Measurements from ENCODE around the gene CHID1. TPM values are rescaled to one million over a fixed set of nuclear protein-coding genes. Genes with fewer than 3 reads are reported as not detected.

The CHID1 gene
- total RNA-seq, 2 donors from 2014 or later = 52.0 to 54.2 TPM

DNA sequence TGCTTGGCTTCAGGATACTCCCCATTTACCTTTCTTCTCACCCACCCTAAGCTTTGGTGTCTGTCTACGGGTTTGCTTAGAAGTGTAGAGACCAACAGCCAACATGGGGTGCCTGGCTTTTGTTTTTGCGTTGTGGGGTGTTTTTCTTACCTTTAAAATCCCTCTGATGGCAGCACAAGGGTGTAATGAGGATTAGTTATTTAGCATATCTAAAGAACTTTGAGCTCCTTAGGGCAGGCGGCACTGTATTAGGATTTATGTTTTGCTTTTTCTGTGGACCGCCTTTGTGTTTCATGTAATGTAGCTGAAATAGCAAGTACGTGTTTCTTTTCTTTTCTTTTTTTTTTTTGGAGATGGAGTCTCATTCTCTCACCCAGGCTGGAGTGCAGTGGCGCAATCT lies 23.9 kb upstream of the CHID1 start:
- ATAC-seq = no peak
- DNase-seq = no peak
- intact Hi-C loops (cut with DNase I, micrococcal nuclease) = no loop called here

DNA sequence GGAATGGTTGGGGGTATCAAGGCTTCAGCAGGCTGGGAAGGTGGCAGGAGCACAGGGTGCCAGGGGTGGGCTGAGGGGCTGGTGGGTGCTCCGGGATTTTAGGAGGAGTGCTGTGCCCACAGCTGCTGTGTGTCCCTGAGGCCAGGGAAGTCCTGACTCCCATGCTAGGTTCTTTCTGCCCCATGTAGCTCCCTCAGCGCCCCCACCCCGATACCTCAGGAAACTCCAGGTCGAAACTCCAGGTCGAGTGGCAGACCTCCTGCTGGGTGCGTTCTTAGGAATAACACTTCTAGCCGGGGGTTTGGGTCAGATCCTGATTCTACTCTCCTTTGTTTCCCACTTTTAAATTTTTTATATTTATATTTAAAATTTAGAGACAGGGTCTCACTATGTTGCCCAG lies 23.3 kb upstream of the CHID1 start:
- DNase-seq (no peak), ATAC-seq (no peak)
- intact Hi-C loops (cut with DNase I, micrococcal nuclease) = no loop called here

- intact Hi-C loops (cut with DNase I, micrococcal nuclease) = no loop called here
- ATAC-seq (no peak), DNase-seq (no peak)
Measured at GRCh38 chr11:933142-933851, 22.7 kb upstream of the CHID1 start.

- ATAC-seq (no peak), DNase-seq (no peak)
- intact Hi-C loops (cut with DNase I, micrococcal nuclease) = no loop called here
Measured at GRCh38 chr11:932435-932834, 21.8 kb upstream of the CHID1 start.

- DNase-seq (no peak), ATAC-seq (no peak)
- intact Hi-C loops (cut with DNase I, micrococcal nuclease) = no loop called here
Measured at GRCh38 chr11:931385-931784, 20.8 kb upstream of the CHID1 start.

DNA sequence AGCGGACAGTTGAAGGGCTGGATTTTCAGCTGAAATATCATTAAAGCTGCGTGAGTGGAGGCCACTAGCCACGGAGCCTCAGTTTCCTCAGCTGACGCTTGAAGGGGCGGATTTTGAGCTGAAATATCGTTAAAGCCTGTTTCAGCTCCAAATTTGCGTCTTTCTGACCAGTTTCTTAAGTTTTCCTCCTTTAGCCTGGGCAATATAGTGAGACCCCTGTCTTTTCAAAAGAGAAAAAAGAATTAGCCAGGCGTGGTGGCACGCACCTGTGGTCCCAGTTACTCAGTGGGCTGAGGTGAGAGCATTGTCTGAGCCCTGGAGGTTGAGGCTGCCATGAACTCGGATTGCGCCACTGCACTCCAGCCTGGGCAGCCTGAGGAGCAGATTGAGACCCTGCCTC lies 18.8 kb upstream of the CHID1 start:
- DNase-seq (no peak), ATAC-seq (no peak)
- intact Hi-C loops (cut with DNase I, micrococcal nuclease) = no loop called here

DNA sequence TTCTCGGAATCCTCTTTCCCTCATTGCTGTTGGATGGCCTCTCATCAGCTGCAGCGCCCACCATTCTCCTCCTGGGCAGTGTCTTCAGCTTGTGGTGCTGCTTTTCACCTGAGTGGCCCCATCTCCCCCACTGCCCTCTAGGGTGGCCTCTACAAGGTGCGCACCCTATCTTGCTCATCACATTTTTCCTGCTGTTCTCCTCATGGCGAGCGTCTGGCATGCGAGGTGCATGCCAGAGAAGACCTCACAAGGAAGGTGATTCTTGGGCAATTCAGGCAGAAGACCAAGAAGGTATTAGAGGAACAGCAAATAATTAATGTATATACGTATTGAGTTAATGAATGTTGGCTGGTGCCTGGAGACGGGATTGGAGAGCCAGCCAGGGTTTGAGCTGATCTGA lies 18.2 kb upstream of the CHID1 start:
- intact Hi-C loops (cut with DNase I, micrococcal nuclease) = no loop called here
- DNase-seq (no peak), ATAC-seq (no peak)

DNA sequence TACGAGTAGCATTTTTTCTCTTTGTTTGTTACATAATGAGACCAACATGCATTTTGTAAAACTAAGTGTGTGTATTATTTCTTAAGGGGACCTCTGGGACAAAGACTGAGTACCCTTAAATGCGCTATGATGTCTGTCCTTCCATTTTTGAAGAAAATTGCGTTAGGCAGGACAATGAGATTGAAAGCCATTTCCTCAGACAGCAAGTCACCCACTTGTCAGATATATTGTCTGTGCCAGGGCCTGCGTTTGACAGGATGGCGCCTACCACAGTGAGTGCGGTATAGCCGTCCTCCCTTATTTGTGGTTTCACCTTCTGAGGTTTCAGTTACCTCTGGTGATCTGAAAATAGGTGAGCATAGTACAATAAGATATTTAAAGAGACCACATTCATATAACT lies 17.3 kb upstream of the CHID1 start:
- ATAC-seq (peak; percentile 47), DNase-seq (peak in 1 of 2 donors; percentile 36)
- intact Hi-C loops (cut with DNase I, micrococcal nuclease) = no loop called here

- intact Hi-C loops (cut with DNase I, micrococcal nuclease) = no loop called here
- ATAC-seq (peak; percentile 34), DNase-seq (peak; percentile 44 to 69)
Measured at GRCh38 chr11:926341-926916, 15.8 kb upstream of the CHID1 start.

- intact Hi-C loops (cut with DNase I, micrococcal nuclease) = no loop called here
- ATAC-seq (peak; percentile 90), DNase-seq (peak; percentile 81 to 94)
Measured at GRCh38 chr11:925496-926301, 15.1 kb upstream of the CHID1 start, which contains the start of gene AP2A2. Gene AP2A2, plus strand, starts transcription at chr11:925870. Its CDS starts 152 bp downstream, at chr11:926022.

- intact Hi-C loops (cut with DNase I, micrococcal nuclease) = no loop called here
- ATAC-seq (no peak), DNase-seq (peak in 1 of 2 donors; percentile 45)
Measured at GRCh38 chr11:925158-925495, 14.5 kb upstream of the CHID1 start.

DNA sequence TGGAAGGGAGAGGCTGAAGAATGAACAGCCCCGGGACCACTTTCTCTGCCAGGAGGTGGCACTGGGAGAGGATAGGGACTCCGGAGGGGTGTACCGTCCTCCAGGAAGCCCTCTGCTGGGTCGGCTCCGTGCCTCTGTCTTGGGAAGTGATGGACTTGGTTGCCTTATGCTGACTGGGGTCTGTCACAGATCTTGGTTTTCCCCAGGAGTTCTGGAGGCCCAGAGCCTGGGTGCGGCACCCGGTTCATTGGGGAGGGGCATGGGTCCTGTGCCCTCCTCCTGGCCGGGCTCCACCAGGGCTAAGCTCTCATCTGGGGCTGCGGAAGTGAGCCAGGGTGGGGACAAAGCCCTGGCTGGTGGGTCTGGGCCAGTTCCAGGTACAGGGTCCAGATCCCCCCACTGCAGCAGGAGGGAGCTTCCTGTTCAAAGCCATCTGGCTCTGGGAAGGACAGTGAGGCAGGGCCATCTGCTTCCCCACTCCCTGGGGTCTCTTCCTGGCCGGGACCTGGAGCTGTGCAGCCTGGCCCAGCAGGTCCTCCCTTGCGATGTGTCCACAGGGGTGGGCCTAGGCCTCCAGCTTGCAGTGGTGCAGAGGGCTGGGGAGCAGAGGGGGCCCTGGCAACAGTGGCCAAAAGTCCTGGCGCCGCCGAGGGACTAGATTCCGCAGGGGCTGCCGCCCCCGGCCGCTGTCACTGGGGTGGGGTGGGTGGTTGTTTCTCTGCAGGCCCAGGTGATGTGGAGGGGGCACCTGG lies 14.0 kb upstream of the CHID1 start:
- ATAC-seq (no peak), DNase-seq (peak in 1 of 2 donors; percentile 18)
- intact Hi-C loops (cut with DNase I, micrococcal nuclease) = no loop called here

- DNase-seq (no peak), ATAC-seq (no peak)
- intact Hi-C loops (cut with DNase I, micrococcal nuclease) = no loop called here
Measured at GRCh38 chr11:923691-924405, 13.2 kb upstream of the CHID1 start.

- DNase-seq = no peak
- no peak for ATAC-seq
- intact Hi-C loops (cut with DNase I, micrococcal nuclease) = no loop called here
Measured at GRCh38 chr11:921921-922678, 11.5 kb upstream of the CHID1 start.

DNA sequence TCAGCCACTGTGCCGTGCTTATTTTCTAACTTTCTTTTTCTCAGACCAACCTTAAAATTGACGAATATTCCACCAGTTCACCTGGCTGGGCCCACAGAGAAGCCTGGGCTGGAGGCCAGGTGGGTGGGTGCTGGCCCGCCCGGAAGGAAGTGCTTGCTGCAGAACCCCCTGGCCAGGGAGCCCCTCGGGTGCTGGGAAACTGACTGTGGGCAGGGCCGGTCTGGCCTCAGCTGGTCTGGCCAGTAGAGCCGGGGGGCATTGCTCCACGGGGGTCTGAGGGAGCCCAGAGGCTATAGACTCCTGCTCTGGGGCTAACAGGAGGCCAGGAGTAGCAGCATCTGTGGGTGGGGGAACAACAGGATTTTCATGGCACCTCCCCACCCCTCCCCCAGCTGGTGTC lies 6.8 kb upstream of the CHID1 start:
- intact Hi-C loops (cut with DNase I, micrococcal nuclease) = no loop called here
- no peak for ATAC-seq
- DNase-seq = no peak

GRCh38 chr11:914747-915501 lies 4.3 kb upstream of the CHID1 start:
- no peak for ATAC-seq
- intact Hi-C loops (cut with DNase I, micrococcal nuclease) = no loop called here
- peak; percentile 41 to 61 for DNase-seq

GRCh38 chr11:914204-914603 lies 3.6 kb upstream of the CHID1 start:
- ATAC-seq = no peak
- no peak for DNase-seq
- intact Hi-C loops (cut with DNase I, micrococcal nuclease) = no loop called here
